C4-2B (cell line): ENCODE measurements around the gene WNK1.

Experiments used
- H3K27ac ChIP-seq: fragments of 450-650 bp; 2 replicates; pipeline ENCODE4 v1.5.1; 2017
- CTCF ChIP-seq: fragments of 450-650 bp; conservative IDR thresholded peaks from 2 replicates; pipeline ENCODE4 v1.5.1; 2017; ENCODE audit warnings: mild to moderate bottlenecking
- ZFX ChIP-seq: fragments of 450-650 bp; IDR thresholded peaks from 2 replicates; pipeline ENCODE4 v1.6.1; 2017

WNK1 gene

GRCh38 chr12:729221-729620 is 23.2 kb upstream of the WNK1 start:
- no peak for TF ChIP-seq CTCF
- TF ChIP-seq ZFX: no peak

GRCh38 chr12:730550-730949 is 21.8 kb upstream of the WNK1 start:
- TF ChIP-seq CTCF: no peak
- no peak for TF ChIP-seq ZFX

More at GRCh38 chr12:729221-729620, 23.2 kb upstream of the WNK1 start:
- H3K27ac ChIP-seq: no peak overlapping the region

GRCh38 chr12:737122-737739 is 15.1 kb upstream of the WNK1 start:
- no peak overlapping the region for H3K27ac ChIP-seq
- no peak for TF ChIP-seq ZFX
- TF ChIP-seq CTCF: no peak

More at GRCh38 chr12:730550-730949, 21.8 kb upstream of the WNK1 start:
- H3K27ac ChIP-seq: no peak overlapping the region

DNA sequence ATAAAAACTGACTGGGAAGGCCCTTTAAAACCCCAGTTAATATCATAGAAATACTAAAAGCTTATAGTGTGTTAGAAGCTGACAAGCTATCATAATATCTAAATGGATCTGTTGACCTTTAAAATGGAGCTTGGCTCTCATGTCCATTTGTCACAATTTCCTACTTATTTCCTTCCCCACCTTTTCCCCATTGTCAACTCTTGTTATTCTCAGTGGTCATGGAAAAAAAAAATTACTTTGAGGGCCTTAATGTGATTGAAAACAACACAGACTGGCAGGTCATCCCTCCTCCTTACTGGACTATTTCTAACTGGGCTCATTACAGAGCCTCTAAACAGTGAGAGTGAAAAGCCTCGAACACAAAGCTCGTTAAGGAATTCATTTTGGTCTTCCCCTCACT is 13.7 kb upstream of the WNK1 start:
- no peak for TF ChIP-seq CTCF
- TF ChIP-seq ZFX: no peak
- H3K27ac ChIP-seq: no peak overlapping the region

GRCh38 chr12:739349-739748 is 13.0 kb upstream of the WNK1 start:
- TF ChIP-seq ZFX: no peak
- TF ChIP-seq CTCF: no peak
- no peak overlapping the region for H3K27ac ChIP-seq

DNA sequence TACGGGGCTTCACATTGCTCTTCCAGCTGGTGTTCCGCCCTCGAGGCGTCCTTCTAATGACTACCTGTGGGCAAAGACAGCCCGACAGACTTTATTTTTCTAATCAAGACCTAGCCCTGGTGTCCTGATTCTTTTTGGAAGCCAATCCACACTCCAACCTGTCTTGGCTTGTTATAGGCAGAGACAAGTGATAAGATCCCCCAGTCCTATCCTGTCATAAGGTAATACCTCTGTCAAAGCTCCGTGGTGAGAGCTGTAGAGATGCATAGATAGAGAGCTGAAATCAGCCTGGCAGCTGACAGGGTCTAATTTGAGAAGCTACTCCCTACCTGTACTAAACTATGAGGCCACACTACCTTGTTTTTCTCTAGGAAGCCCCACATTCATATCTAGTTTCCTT is 11.5 kb upstream of the WNK1 start:
- H3K27ac ChIP-seq: no peak overlapping the region
- TF ChIP-seq CTCF (no peak), ZFX (no peak)

DNA sequence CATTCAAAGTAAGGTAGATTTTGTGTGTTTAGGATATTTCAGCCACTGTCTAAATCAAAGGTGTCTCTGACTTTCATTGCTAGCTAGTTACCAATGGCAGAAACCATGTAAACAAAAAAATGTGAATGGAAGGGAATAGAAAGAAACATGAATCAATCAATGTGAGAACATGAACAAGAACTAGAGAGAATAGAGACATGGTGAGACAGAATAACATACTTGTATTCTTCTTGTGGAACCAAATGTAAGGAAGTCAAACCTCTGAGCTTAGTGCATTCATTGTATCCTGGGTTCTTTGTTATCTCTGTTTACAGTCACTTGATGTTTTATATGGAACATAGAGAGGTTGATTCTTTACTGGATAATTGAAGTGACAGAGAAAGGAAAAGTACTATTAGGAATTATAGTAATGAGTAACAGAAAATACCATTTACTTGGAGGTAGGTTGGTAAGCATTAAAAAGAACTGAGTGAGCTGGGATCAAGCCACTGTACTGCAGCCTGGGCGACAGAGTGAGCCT is 2.6 kb upstream of the WNK1 start:
- no peak overlapping the region for H3K27ac ChIP-seq
- TF ChIP-seq CTCF (no peak), ZFX (no peak)
